DOHH2 (cell line): Measurements from ENCODE around the gene APBB3.
"Not testable (repeated sequence)": the region's sequence is repeated elsewhere in the genome, so short reads cannot be mapped to it uniquely, and the experiment has no call there.

Source experiments
- H3F3A ChIP-seq: fragments of 200-600 bp; sonication (generic), shearing (Covaris generic); 2 replicates; pipeline ENCODE4 v1.6.0; 2016; ENCODE audit warnings: antibody characterized with exemption, mild to moderate bottlenecking; ENCODE audit not compliant: control insufficient read depth, insufficient read depth
- H3K27ac ChIP-seq: fragments of 200-600 bp; sonication (generic); 2 replicates; pipeline ENCODE4 v1.5.1; 2014; ENCODE audit warnings: low read depth, mild to moderate bottlenecking, low read length, moderate library complexity
- H3K27me3 ChIP-seq: fragments of 200-600 bp; sonication (generic); 2 replicates; pipeline ENCODE4 v1.6.1; 2014; ENCODE audit warnings: mild to moderate bottlenecking, low read length, mixed read lengths; ENCODE audit not compliant: control insufficient read depth
- H3K36me3 ChIP-seq: fragments of 200-600 bp; sonication (generic); 2 replicates; pipeline ENCODE4 v1.6.1; 2014; ENCODE audit warnings: mild to moderate bottlenecking, low read length, moderate library complexity, mixed read lengths; ENCODE audit not compliant: control insufficient read depth
- H3K4me1 ChIP-seq: fragments of 200-600 bp; sonication (generic); 2 replicates; pipeline ENCODE4 v1.6.1; 2014; ENCODE audit warnings: mild to moderate bottlenecking, low read length, mixed read lengths; ENCODE audit not compliant: control insufficient read depth
- H3K4me2 ChIP-seq: fragments of 200-600 bp; sonication (generic); 2 replicates; pipeline ENCODE4 v1.6.0; 2014; ENCODE audit warnings: mild to moderate bottlenecking, low read length, moderate library complexity
- H3K4me3 ChIP-seq: fragments of 200-600 bp; sonication (generic); 2 replicates; pipeline ENCODE4 v1.5.1; 2014; ENCODE audit warnings: mild to moderate bottlenecking, low read length, mixed read lengths
- H3K79me2 ChIP-seq: fragments of 200-600 bp; sonication (generic); 2 replicates; pipeline ENCODE4 v1.6.1; 2014; ENCODE audit warnings: mild to moderate bottlenecking, low read length, mixed read lengths; ENCODE audit not compliant: control insufficient read depth
- H3K9me2 ChIP-seq: fragments of 200-600 bp; sonication (generic); replicated peaks from 2 replicates; pipeline ENCODE4 v1.6.1; 2014; ENCODE audit warnings: mild to moderate bottlenecking, low read length, mixed read lengths; ENCODE audit not compliant: control insufficient read depth
- H3K9me3 ChIP-seq: fragments of 200-600 bp; sonication (generic); 2 replicates; pipeline ENCODE4 v1.6.1; 2014; ENCODE audit warnings: antibody characterized with exemption, low read length, mixed read lengths; ENCODE audit not compliant: control insufficient read depth, insufficient read depth
- H4K20me1 ChIP-seq: fragments of 200-600 bp; sonication (generic); 2 replicates; pipeline ENCODE4 v1.6.0; 2014; ENCODE audit warnings: low read depth, mild to moderate bottlenecking, antibody characterized with exemption, low read length, moderate library complexity; ENCODE audit not compliant: control insufficient read depth, insufficient read depth
- CTCF ChIP-seq: fragments of 200-600 bp; sonication (generic); IDR thresholded peaks from one replicate; pipeline ENCODE4 v1.5.1; 2014; ENCODE audit warnings: antibody characterized with exemption, mild to moderate bottlenecking, low read depth, low read length; ENCODE audit not compliant: poor library complexity, severe bottlenecking
- EZH2phosphoT487 ChIP-seq: fragments of 200-600 bp; sonication (generic); IDR thresholded peaks from 2 replicates; pipeline ENCODE4 v1.6.1; 2017; ENCODE audit warnings: borderline replicate concordance, mild to moderate bottlenecking, antibody characterized with exemption, low read length, moderate library complexity, mixed read lengths

The APBB3 gene

GRCh38 chr5:140587495-140587894, 23.1 kb upstream of the APBB3 start:
- Histone ChIP-seq H3K79me2 (no peaks in the 10 kb centered on the region), H3F3A (no peaks in the 10 kb centered on the region), H3K4me2 (no peak overlapping the region), H3K4me3 (no peak overlapping the region), H3K27ac (no peak overlapping the region), H3K4me1 (no peaks in the 10 kb centered on the region), H3K36me3 (no peaks in the 10 kb centered on the region), H3K9me2 (no peaks in the 10 kb centered on the region), H4K20me1 (no peaks in the 10 kb centered on the region), H3K27me3 (peaks cover 11% of the 10 kb centered on the region), H3K9me3 (no peaks in the 10 kb centered on the region)
- TF ChIP-seq CTCF (no peak), EZH2phosphoT487 (no peak)

- not testable (repeated sequence) for H3K4me2 ChIP-seq, H4K20me1 ChIP-seq, H3F3A ChIP-seq, H3K27me3 ChIP-seq, H3K9me3 ChIP-seq, H3K27ac ChIP-seq, H3K4me1 ChIP-seq, H3K9me2 ChIP-seq, H3K4me3 ChIP-seq, H3K36me3 ChIP-seq, H3K79me2 ChIP-seq
Observed at GRCh38 chr5:140579188-140579747, 14.9 kb upstream of the APBB3 start.

GRCh38 chr5:140576776-140577201, 12.4 kb upstream of the APBB3 start:
- Histone ChIP-seq H3K4me3 (no peak overlapping the region), H3K79me2 (no peaks in the 10 kb centered on the region), H3K36me3 (no peaks in the 10 kb centered on the region), H3K27me3 (peaks cover 4% of the 10 kb centered on the region), H3K9me2 (no peaks in the 10 kb centered on the region), H3F3A (no peaks in the 10 kb centered on the region), H3K9me3 (no peaks in the 10 kb centered on the region), H3K27ac (no peak overlapping the region), H4K20me1 (no peaks in the 10 kb centered on the region), H3K4me2 (no peak overlapping the region), H3K4me1 (0 out of 2 replicates have a peak, but pooled peaks cover 2% of the 10 kb centered on the region)
- TF ChIP-seq CTCF: no peak
- TF ChIP-seq EZH2phosphoT487: no peak

GRCh38 chr5:140575309-140575708, 10.9 kb upstream of the APBB3 start:
- H3K36me3 ChIP-seq: no peaks in the 10 kb centered on the region
- H3K27ac ChIP-seq: no peak overlapping the region
- no peaks in the 10 kb centered on the region for H3K9me3 ChIP-seq
- 0 out of 2 replicates have a peak, but pooled peaks cover 2% of the 10 kb centered on the region for H3K4me1 ChIP-seq
- H3K4me2 ChIP-seq: no peak overlapping the region
- H4K20me1 ChIP-seq: no peaks in the 10 kb centered on the region
- no peaks in the 10 kb centered on the region for H3K9me2 ChIP-seq
- TF ChIP-seq EZH2phosphoT487 (no peak), CTCF (no peak)
- H3F3A ChIP-seq: no peaks in the 10 kb centered on the region
- H3K27me3 ChIP-seq: no peaks in the 10 kb centered on the region
- no peaks in the 10 kb centered on the region for H3K79me2 ChIP-seq
- no peak overlapping the region for H3K4me3 ChIP-seq
